SKM-1 (cell line): Measurements from ENCODE around the gene VRK2.
"Not testable (repeated sequence)": the region's sequence is repeated elsewhere in the genome, so short reads cannot be mapped to it uniquely, and the experiment has no call there.

Experiments used
- DNase-seq: peaks from one replicate; lab custom pipeline; 2025; ENCODE audit not compliant: unreplicated experiment; lab: John Stamatoyannopoulos, UW

The VRK2 gene

GRCh38 chr2:58052978-58053377 is 6.4 kb downstream of the VRK2 start:
- no peak for DNase-seq

- DNase-seq: peak; percentile 35
Observed at GRCh38 chr2:58054264-58054663, 7.7 kb downstream of the VRK2 start.

- DNase-seq: no peak
Observed at GRCh38 chr2:58055033-58055786, 8.6 kb downstream of the VRK2 start.

GRCh38 chr2:58056192-58056916 is 9.7 kb downstream of the VRK2 start:
- DNase-seq: no peak

- no peak for DNase-seq
Observed at GRCh38 chr2:58057707-58058530, 11.3 kb downstream of the VRK2 start.

- no peak for DNase-seq
Observed at GRCh38 chr2:58063641-58064040, 17.0 kb downstream of the VRK2 start.

GRCh38 chr2:58064086-58064485 is 17.5 kb downstream of the VRK2 start:
- no peak for DNase-seq

GRCh38 chr2:58065248-58065647 is 18.6 kb downstream of the VRK2 start:
- DNase-seq: no peak

GRCh38 chr2:58067001-58067400 is 20.4 kb downstream of the VRK2 start:
- no peak for DNase-seq

- DNase-seq: no peak
Observed at GRCh38 chr2:58070765-58071164, 24.2 kb downstream of the VRK2 start.

GRCh38 chr2:58072102-58072501 is 25.5 kb downstream of the VRK2 start:
- DNase-seq: no peak

GRCh38 chr2:58073008-58073407 is 26.4 kb downstream of the VRK2 start:
- DNase-seq: no peak

GRCh38 chr2:58073751-58074150 is 27.1 kb downstream of the VRK2 start:
- no peak for DNase-seq

- no peak for DNase-seq
Observed at GRCh38 chr2:58081000-58081399, 34.4 kb downstream of the VRK2 start.

GRCh38 chr2:58089081-58089480 is 42.5 kb downstream of the VRK2 start:
- no peak for DNase-seq

GRCh38 chr2:58092772-58093171 is 46.2 kb downstream of the VRK2 start:
- not testable (repeated sequence) for DNase-seq

GRCh38 chr2:58097025-58097424 is 50.4 kb downstream of the VRK2 start:
- no peak for DNase-seq

- no peak for DNase-seq
Observed at GRCh38 chr2:58098254-58099095, 51.9 kb downstream of the VRK2 start.

GRCh38 chr2:58099096-58099769 is 52.6 kb downstream of the VRK2 start:
- no peak for DNase-seq

- DNase-seq: no peak
Observed at GRCh38 chr2:58101500-58101899, 54.9 kb downstream of the VRK2 start.
